Stimulated activated CD8-positive, alpha-beta memory T cell treated with anti-CD3 and anti-CD28 coated beads, Interleukin-4, amount 100 ng/mL, for 4 hours (primary cell): Measurements from ENCODE around the gene AGRN.
A peak's percentile ranks its signal among the peaks of the same experiment; 100 is the strongest.
"Not testable (repeated sequence)": the region's sequence is repeated elsewhere in the genome, so short reads cannot be mapped to it uniquely, and the experiment has no call there.

ENCODE experiments used
- DNase-seq, 2 donors: peaks; one replicate each; pipeline ENCODE4 v3.0.0-alpha.2; 2020; ENCODE audit warnings: low read depth in 2 of 2, low spot score in 1 of 2

AGRN gene

GRCh38 chr1:1065265-1065939 lies 45.5 kb downstream of the AGRN start:
- no peak for DNase-seq

GRCh38 chr1:1065940-1066304 lies 46.0 kb downstream of the AGRN start:
- DNase-seq = not testable (repeated sequence)

- no peak for DNase-seq
Measured at GRCh38 chr1:1066403-1067283, 46.7 kb downstream of the AGRN start.

- no peak for DNase-seq
Measured at GRCh38 chr1:1067284-1067859, 47.5 kb downstream of the AGRN start.

- no peak for DNase-seq
Measured at GRCh38 chr1:1067860-1068516, 48.1 kb downstream of the AGRN start.

GRCh38 chr1:1068517-1069055 lies 48.7 kb downstream of the AGRN start:
- no peak for DNase-seq

GRCh38 chr1:1069056-1069710 lies 49.3 kb downstream of the AGRN start:
- DNase-seq = peak; percentile 70 to 85

- no peak for DNase-seq
Measured at GRCh38 chr1:1069711-1070676, 50.1 kb downstream of the AGRN start.

DNA sequence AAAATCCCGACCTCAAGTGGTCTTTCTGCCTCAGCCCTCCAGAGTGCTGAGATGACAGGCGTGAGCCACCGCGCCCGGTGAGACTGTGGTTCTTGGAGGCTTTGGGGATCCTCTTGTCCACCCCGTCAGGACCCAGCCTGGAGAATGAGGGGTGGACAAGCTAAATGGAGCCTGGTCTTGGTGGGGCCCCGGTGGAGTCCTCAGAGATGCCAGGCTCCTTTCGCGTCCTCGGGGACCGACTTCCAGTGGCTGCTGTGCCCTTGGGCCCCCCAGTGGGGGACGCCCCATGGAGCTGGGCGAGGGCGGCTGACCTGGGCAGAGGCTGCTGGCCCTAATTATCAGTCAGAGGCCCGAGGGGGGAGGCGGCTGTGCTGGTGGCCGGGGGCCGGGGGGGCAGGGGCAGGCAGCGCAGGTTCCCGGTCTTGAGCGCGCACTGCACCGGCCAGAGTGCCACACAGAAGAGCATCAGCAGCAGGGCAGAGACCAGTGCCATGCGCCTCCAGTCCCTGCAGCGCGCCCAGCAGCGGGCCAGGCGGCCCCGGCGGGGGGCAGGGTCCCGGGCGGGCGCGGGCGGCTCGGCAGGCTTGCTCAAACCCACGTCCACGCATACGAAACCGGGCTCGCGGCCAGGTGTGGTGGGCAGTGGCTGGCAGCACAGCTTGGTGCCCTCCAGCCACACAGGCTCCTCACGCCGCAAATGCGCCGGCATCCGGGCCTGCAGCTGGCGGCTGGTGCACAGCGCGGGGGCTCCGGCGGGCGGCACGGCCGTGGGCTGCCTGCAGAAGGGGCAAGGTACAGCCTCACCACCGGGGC lies 51.8 kb downstream of the AGRN start:
- DNase-seq = no peak

- no peak for DNase-seq
Measured at GRCh38 chr1:1072299-1072848, 52.5 kb downstream of the AGRN start.

- DNase-seq = no peak
Measured at GRCh38 chr1:1072849-1073742, 53.2 kb downstream of the AGRN start.

- no peak for DNase-seq
Measured at GRCh38 chr1:1073743-1074587, 54.0 kb downstream of the AGRN start, which contains the start of gene RNF223. RNF223 (minus strand) TSS chr1:1074306; CDS start chr1:1072566, 1,740 bp downstream.

- DNase-seq = no peak
Measured at GRCh38 chr1:1074631-1075147, 54.8 kb downstream of the AGRN start.

DNA sequence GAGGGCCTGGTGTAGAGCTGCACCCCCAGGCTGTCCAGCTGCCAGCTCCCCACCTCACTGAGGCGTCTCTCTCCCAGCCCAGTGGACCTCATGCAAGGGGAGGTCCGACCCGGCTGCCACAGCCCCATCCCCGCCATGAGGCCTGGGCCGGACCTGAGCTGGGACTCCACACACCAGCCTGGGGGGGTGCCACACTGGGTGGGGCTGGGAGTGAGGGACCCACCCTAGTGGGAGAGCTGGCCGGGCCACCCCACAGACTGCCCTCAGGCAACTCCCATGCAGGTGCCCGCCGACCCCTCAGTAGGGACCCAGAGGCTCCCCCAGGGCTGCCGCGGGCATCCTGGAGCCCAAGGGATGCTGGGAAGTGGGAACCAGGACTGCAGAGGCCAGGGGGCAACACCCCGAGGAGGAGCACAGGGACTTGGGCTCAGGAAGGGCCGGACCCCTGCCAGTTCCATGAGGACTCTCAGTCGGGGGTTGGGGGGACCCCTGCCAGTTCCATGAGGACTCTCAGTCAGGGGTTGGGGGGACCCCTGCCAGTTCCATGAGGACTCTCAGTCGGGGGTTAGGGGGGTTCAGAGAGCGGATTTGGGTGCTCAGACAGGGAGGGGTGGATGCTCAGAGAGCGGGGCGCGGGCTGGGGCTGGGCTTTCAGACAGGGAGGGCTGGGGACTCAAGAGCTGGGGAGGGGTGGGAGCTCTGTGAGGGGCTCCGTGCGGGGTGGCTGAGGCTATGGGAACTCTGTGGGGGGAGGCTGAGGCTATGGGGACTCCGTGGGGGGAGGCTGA lies 55.4 kb downstream of the AGRN start:
- DNase-seq = no peak

DNA sequence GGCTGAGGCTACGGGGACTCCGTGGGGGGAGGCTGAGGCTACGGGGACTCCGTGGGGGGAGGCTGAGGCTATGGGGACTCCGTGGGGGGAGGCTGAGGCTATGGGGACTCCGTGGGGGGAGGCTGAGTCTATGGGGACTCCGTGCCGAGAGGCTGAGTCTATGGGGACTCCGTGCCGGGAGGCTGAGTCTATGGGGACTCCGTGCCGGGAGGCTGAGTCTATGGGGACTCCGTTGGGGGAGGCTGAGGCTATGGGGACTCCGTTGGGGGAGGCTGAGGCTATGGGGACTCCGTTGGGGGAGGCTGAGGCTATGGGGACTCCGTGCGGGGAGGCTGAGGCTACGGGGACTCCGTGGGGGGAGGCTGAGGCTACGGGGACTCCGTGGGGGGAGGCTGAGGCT lies 57.5 kb downstream of the AGRN start:
- DNase-seq = not testable (repeated sequence)
